HEK293T (cell line): ENCODE results near the gene VRK1.

Experiments
- ARNT ChIP-seq: fragments of 450-650 bp; IDR thresholded peaks from 2 replicates; pipeline ENCODE4 v1.6.1; 2017; ENCODE audit warnings: mild to moderate bottlenecking
- BHLHE40 ChIP-seq: fragments of 450-650 bp; IDR thresholded peaks from 2 replicates; pipeline ENCODE4 v1.6.1; 2016; ENCODE audit warnings: mild to moderate bottlenecking, moderate library complexity, borderline replicate concordance
- FOXA1 ChIP-seq: fragments of 450-650 bp; IDR thresholded peaks from 2 replicates; pipeline ENCODE4 v1.6.1; 2016; ENCODE audit warnings: mild to moderate bottlenecking
- FOXK2 ChIP-seq: fragments of 450-650 bp; IDR thresholded peaks from 2 replicates; pipeline ENCODE4 v1.6.1; 2016; ENCODE audit warnings: mild to moderate bottlenecking
- FOXM1 ChIP-seq: fragments of 450-650 bp; IDR thresholded peaks from 2 replicates; pipeline ENCODE4 v1.6.1; 2017; ENCODE audit warnings: mild to moderate bottlenecking, borderline replicate concordance
- L3MBTL2 ChIP-seq: fragments of 450-650 bp; conservative IDR thresholded peaks from 2 replicates; pipeline ENCODE4 v1.6.1; 2016; ENCODE audit warnings: mild to moderate bottlenecking
- LEF1 ChIP-seq: fragments of 450-650 bp; IDR thresholded peaks from 2 replicates; pipeline ENCODE4 v1.6.1; 2017; ENCODE audit warnings: mild to moderate bottlenecking, borderline replicate concordance
- SP1 ChIP-seq: fragments of 450-650 bp; IDR thresholded peaks from 2 replicates; pipeline ENCODE4 v1.6.1; 2017
- SUZ12 ChIP-seq: fragments of 450-650 bp; IDR thresholded peaks from 2 replicates; pipeline ENCODE4 v1.6.1; 2016; ENCODE audit warnings: mild to moderate bottlenecking

GRCh38 chr14:96811985-96812667 lies 14.9 kb downstream of the VRK1 start:
- TF ChIP-seq FOXK2 (no peak), FOXM1 (no peak), LEF1 (no peak), SP1 (no peak), SUZ12 (no peak), BHLHE40 (no peak), ARNT (no peak), L3MBTL2 (no peak), FOXA1 (no peak)
